OCI-LY3 (cell line): ENCODE results near the gene AOAH.

Source experiments
- H2AFZ ChIP-seq: fragments of 200-600, 300-600 bp; shearing (Covaris generic); 2 replicates; pipeline ENCODE4 v1.6.0; 2014; ENCODE audit warnings: antibody characterized with exemption, low read depth, low read length
- H3K27ac ChIP-seq: fragments of 200-600, 300-600 bp; sonication (generic); 2 replicates; pipeline ENCODE4 v1.5.1; 2014; ENCODE audit warnings: mild to moderate bottlenecking, low read length, moderate library complexity, mixed read lengths
- H3K27me3 ChIP-seq: fragments of 200-600, 300-600 bp; sonication (generic); 2 replicates; pipeline ENCODE4 v1.6.1; 2014; ENCODE audit warnings: low read depth, low read length, mixed read lengths
- H3K36me3 ChIP-seq: fragments of 200-600, 300-600 bp; sonication (generic); replicated peaks from 2 replicates; pipeline ENCODE3; 2014; ENCODE audit warnings: low read depth, low read length, mixed read lengths
- H3K4me1 ChIP-seq: fragments of 300-600, 200-600 bp; sonication (generic); 2 replicates; pipeline ENCODE4 v1.6.1; 2014; ENCODE audit warnings: low read length, mixed read lengths
- H3K4me2 ChIP-seq: fragments of 200-600, 300-600 bp; sonication (generic); 2 replicates; pipeline ENCODE4 v1.6.1; 2014; ENCODE audit warnings: low read length, mixed read lengths
- H3K4me3 ChIP-seq: fragments of 300-600, 200-600 bp; sonication (generic); 2 replicates; pipeline ENCODE4 v1.5.1; 2014; ENCODE audit warnings: antibody characterized with exemption, mild to moderate bottlenecking, low read length, moderate library complexity
- H3K79me2 ChIP-seq: fragments of 300-600, 200-600 bp; shearing (Covaris generic); 2 replicates; pipeline ENCODE4 v1.6.1; 2014; ENCODE audit warnings: mild to moderate bottlenecking, low read length, mixed read lengths
- H3K9ac ChIP-seq: fragments of 300-600, 200-600 bp; shearing (Covaris generic); 2 replicates; pipeline ENCODE4 v1.6.0; 2014; ENCODE audit warnings: mild to moderate bottlenecking, low read length, moderate library complexity
- H3K9me3 ChIP-seq: fragments of 200-600, 300-600 bp; shearing (Covaris generic); 2 replicates; pipeline ENCODE4 v1.6.1; 2014; ENCODE audit warnings: low read length, mixed read lengths; ENCODE audit not compliant: insufficient read depth
- H4K20me1 ChIP-seq: fragments of 200-600, 300-600 bp; sonication (generic); 2 replicates; pipeline ENCODE4 v1.6.1; 2016; ENCODE audit warnings: low read length, mixed read lengths; ENCODE audit not compliant: insufficient read depth
- CTCF ChIP-seq: fragments of 200-600, 300-600 bp; sonication (generic); IDR thresholded peaks from 2 replicates; pipeline ENCODE4 v1.5.1; 2014; ENCODE audit warnings: antibody characterized with exemption, low read length, low read depth
- EZH2phosphoT487 ChIP-seq: fragments of 200-600 bp; shearing (Covaris generic); IDR thresholded peaks from 2 replicates; pipeline ENCODE4 v1.6.1; 2018; ENCODE audit warnings: antibody characterized with exemption, mixed run types, low read depth

Gene AOAH

GRCh38 chr7:36563706-36564327, 160.5 kb downstream of the AOAH start:
- Histone ChIP-seq H2AFZ (no peak overlapping the region), H3K27me3 (peaks cover 11% of the 10 kb centered on the region), H3K4me3 (no peak overlapping the region), H3K27ac (no peak overlapping the region), H3K4me1 (peaks cover 8% of the 10 kb centered on the region), H3K79me2 (no peaks in the 10 kb centered on the region), H3K9me3 (no peaks in the 10 kb centered on the region), H3K9ac (no peak overlapping the region), H3K36me3 (no peaks in the 10 kb centered on the region), H3K4me2 (no peak overlapping the region), H4K20me1 (no peaks in the 10 kb centered on the region)
- no peak for TF ChIP-seq CTCF

- no peak overlapping the region for H3K4me2 ChIP-seq
- H2AFZ ChIP-seq: no peak overlapping the region
- H3K27ac ChIP-seq: no peak overlapping the region
- no peaks in the 10 kb centered on the region for H4K20me1 ChIP-seq
- H3K4me3 ChIP-seq: no peak overlapping the region
- peaks cover 11% of the 10 kb centered on the region for H3K27me3 ChIP-seq
- H3K79me2 ChIP-seq: no peaks in the 10 kb centered on the region
- H3K9me3 ChIP-seq: no peaks in the 10 kb centered on the region
- H3K4me1 ChIP-seq: no peaks in the 10 kb centered on the region
- TF ChIP-seq EZH2phosphoT487 (no peak), CTCF (no peak)
- H3K36me3 ChIP-seq: no peaks in the 10 kb centered on the region
- H3K9ac ChIP-seq: no peak overlapping the region
Observed at GRCh38 chr7:36562121-36562520, 162.2 kb downstream of the AOAH start.

- no peaks in the 10 kb centered on the region for H3K79me2 ChIP-seq
- H3K4me3 ChIP-seq: no peak overlapping the region
- H3K9ac ChIP-seq: no peak overlapping the region
- H3K36me3 ChIP-seq: no peaks in the 10 kb centered on the region
- no peaks in the 10 kb centered on the region for H3K9me3 ChIP-seq
- no peaks in the 10 kb centered on the region for H4K20me1 ChIP-seq
- H2AFZ ChIP-seq: no peak overlapping the region
- TF ChIP-seq CTCF (no peak), EZH2phosphoT487 (no peak)
- no peaks in the 10 kb centered on the region; the same call in 1 of the 2 replicates for H3K27me3 ChIP-seq
- no peak overlapping the region for H3K4me2 ChIP-seq
- H3K27ac ChIP-seq: no peak overlapping the region
- no peaks in the 10 kb centered on the region for H3K4me1 ChIP-seq
Observed at GRCh38 chr7:36549029-36549428, 175.3 kb downstream of the AOAH start.

GRCh38 chr7:36547416-36547815, 176.9 kb downstream of the AOAH start:
- Histone ChIP-seq H3K4me2 (no peak overlapping the region), H3K27me3 (peaks cover 3% of the 10 kb centered on the region)

More at GRCh38 chr7:36547416-36547815, 176.9 kb downstream of the AOAH start:
- H3K9ac ChIP-seq: no peak overlapping the region
- H3K9me3 ChIP-seq: no peaks in the 10 kb centered on the region
- H3K4me1 ChIP-seq: no peaks in the 10 kb centered on the region
- TF ChIP-seq EZH2phosphoT487 (no peak), CTCF (no peak)
- H3K27ac ChIP-seq: no peak overlapping the region
- no peaks in the 10 kb centered on the region for H4K20me1 ChIP-seq
- H2AFZ ChIP-seq: no peak overlapping the region
- H3K79me2 ChIP-seq: no peaks in the 10 kb centered on the region
- H3K36me3 ChIP-seq: no peaks in the 10 kb centered on the region
- H3K4me3 ChIP-seq: no peak overlapping the region
